K562 (cell line): ENCODE measurements around the gene PCF11. TPM values are rescaled to one million over a fixed set of nuclear protein-coding genes. Genes with fewer than 3 reads are reported as not detected.

Source experiments
- ATAC-seq: fragments of 200-7000 bp; cut with Tn5 transposase; 3 replicates; pipeline ENCODE4 v1.9.1; 2020; ENCODE audit warnings: moderate library complexity
- BruUV-seq: library from RNA; stranded (reverse); fragments of 400-500 nt; replicated peaks from 2 replicates; lab custom pipeline; 2021; lab: Mats Ljungman, UMichigan
- CTCF ChIA-PET: fragments of 300-600 bp; formaldehyde crosslinking; extraction: SDS; loops from one replicate; lab custom pipeline; 2021; ENCODE audit warnings: low intra/inter-chr PET ratio; lab: Yijun Ruan, JAX
- POLR2A ChIA-PET: fragments of 300-600, 350-650 bp; sonication (Branson Sonifier 250); formaldehyde crosslinking; extraction: SDS; loops from one replicate; lab custom pipeline; 2021; ENCODE audit warnings: antibody characterized with exemption, inconsistent platforms; lab: Yijun Ruan, JAX
- DNase-seq, 4 experiments: peaks; one replicate each; pipeline versions ENCODE4 v3.0.0 to v3.0.0-alpha.2; 2011 to 2018; ENCODE audit warnings: low spot score in 3 of 4, mixed read lengths in 3 of 4; ENCODE audit errors: extremely low read depth in 1 of 4
- FAIRE-seq: peaks from 2 replicates; lab custom pipeline; 2011; peaks lifted over from hg19 to GRCh38; lab: Jason Lieb, UNC
- H2AFZ ChIP-seq: 2 replicates; pipeline ENCODE4 v1.6.0; 2011; ENCODE audit warnings: low read depth, low read length, control low read depth, inconsistent platforms
- H3K27ac ChIP-seq: fragments of 200-600 bp; 3 replicates; pipeline ENCODE4 v1.8.0; 2011; ENCODE audit warnings: low read depth, mild to moderate bottlenecking, control low read depth, inconsistent platforms, low read length, moderate library complexity, mixed read lengths; ENCODE audit errors: extremely low read depth
- H3K27me3 ChIP-seq, 2 experiments: fragments of 300-600 bp in 1 of 2; 2 replicates in 1 of 2; 3 replicates in 1 of 2; pipeline versions ENCODE4 v1.6.0 to v1.8.0; 2011; ENCODE audit warnings: inconsistent platforms in 2 of 2, low read length in 2 of 2, mild to moderate bottlenecking in 1 of 2, mixed read lengths in 1 of 2, moderate library complexity in 1 of 2; ENCODE audit not compliant: control insufficient read depth in 2 of 2, insufficient read depth in 2 of 2
- H3K36me3 ChIP-seq: fragments of 300-600 bp; 3 replicates; pipeline ENCODE4 v1.8.0; 2011; ENCODE audit warnings: mild to moderate bottlenecking, low read length, inconsistent platforms; ENCODE audit not compliant: control insufficient read depth, insufficient read depth
- H3K4me1 ChIP-seq, 2 experiments: fragments of 200-600 bp in 1 of 2; replicated peaks in 1 of 2; 2 replicates in 1 of 2; 3 replicates in 1 of 2; pipeline versions ENCODE4 v1.5.1 to v1.8.0; 2011; ENCODE audit warnings: inconsistent platforms in 2 of 2, low read length in 2 of 2, mild to moderate bottlenecking in 1 of 2, mixed read lengths in 1 of 2, moderate library complexity in 1 of 2; ENCODE audit not compliant: control insufficient read depth in 2 of 2, insufficient read depth in 2 of 2
- H3K4me2 ChIP-seq: 2 replicates; pipeline ENCODE4 v1.6.1; 2011; ENCODE audit warnings: low read length, control low read depth, inconsistent platforms, mixed read lengths; ENCODE audit not compliant: insufficient read depth
- H3K4me3 ChIP-seq: fragments of 200-600 bp; sonication (generic), shearing (Covaris generic); 2 replicates; pipeline ENCODE4 v1.5.1; 2016; ENCODE audit warnings: control low read depth, inconsistent platforms
- H3K79me2 ChIP-seq: fragments of 200-600 bp; 3 replicates; pipeline ENCODE4 v1.8.0; 2011; ENCODE audit warnings: low read length, inconsistent platforms; ENCODE audit not compliant: control insufficient read depth, insufficient read depth
- H3K9ac ChIP-seq, 2 experiments: 2 replicates each; pipeline versions ENCODE4 v1.6.0 to v1.6.1; 2011; ENCODE audit warnings: low read depth in 2 of 2, low read length in 2 of 2, control low read depth in 1 of 2, inconsistent platforms in 1 of 2, mild to moderate bottlenecking in 1 of 2, mixed read lengths in 1 of 2; ENCODE audit not compliant: insufficient read depth in 1 of 2
- H3K9me1 ChIP-seq: one replicate; pipeline ENCODE4 v1.6.0; 2011; ENCODE audit warnings: inconsistent platforms, mild to moderate bottlenecking, low read length, moderate library complexity; ENCODE audit not compliant: control insufficient read depth, insufficient read depth
- H3K9me3 ChIP-seq: replicated peaks from 2 replicates; pipeline ENCODE4 v1.5.1; 2011; ENCODE audit warnings: low read depth, low read length, inconsistent platforms; ENCODE audit not compliant: control insufficient read depth, insufficient read depth
- H4K20me1 ChIP-seq: replicated peaks from 2 replicates; pipeline ENCODE4 v1.6.1; 2011; ENCODE audit warnings: low read length, inconsistent platforms, mixed read lengths; ENCODE audit not compliant: control insufficient read depth, insufficient read depth
- EP400 ChIP-seq: fragments of 450-650 bp; IDR thresholded peaks from 2 replicates; pipeline ENCODE4 v1.6.1; 2017; ENCODE audit warnings: antibody characterized with exemption, mild to moderate bottlenecking, moderate library complexity
- MTA1 ChIP-seq: fragments of 450-650 bp; IDR thresholded peaks from 2 replicates; pipeline ENCODE4 v1.6.1; 2017; ENCODE audit warnings: borderline replicate concordance
- NFATC3 ChIP-seq: fragments of 450-650 bp; IDR thresholded peaks from 2 replicates; pipeline ENCODE4 v1.6.1; 2017; ENCODE audit warnings: mild to moderate bottlenecking
- PML ChIP-seq: IDR thresholded peaks from 2 replicates; pipeline ENCODE4 v1.6.1; 2012; ENCODE audit warnings: low read length, inconsistent platforms
- RFX1 ChIP-seq: fragments of 450-650 bp; IDR thresholded peaks from 2 replicates; pipeline ENCODE4 v1.6.1; 2016; ENCODE audit warnings: mild to moderate bottlenecking, moderate library complexity
- SIN3A ChIP-seq, 2 experiments: fragments of 150-350 bp in 1 of 2; IDR thresholded peaks; 2 replicates each; pipeline ENCODE4 v1.6.1; 2011 to 2016; ENCODE audit warnings: borderline replicate concordance in 2 of 2, low read depth in 2 of 2, low read length in 2 of 2, mild to moderate bottlenecking in 2 of 2, moderate library complexity in 2 of 2; ENCODE audit not compliant: control insufficient read depth in 1 of 2
- ZNF263 ChIP-seq: sonication (generic); formaldehyde crosslinking; IDR thresholded peaks from 2 replicates; pipeline ENCODE4 v1.8.0; 2022; ENCODE audit warnings: mild to moderate bottlenecking, missing genetic modification reagents, borderline replicate concordance
- ZSCAN32 ChIP-seq: fragments of 450-650 bp; formaldehyde crosslinking; IDR thresholded peaks from 2 replicates; pipeline ENCODE4 v1.4.0; 2020; ENCODE audit warnings: mild to moderate bottlenecking, moderate library complexity
- WGBS: fragments of 100-300 bp; shearing (Covaris generic); methylation state at CpG from one replicate; pipeline ENCODE4 v1.1.6; 2016; ENCODE audit warnings: low coverage, mixed read lengths; ENCODE audit not compliant: insufficient coverage; ENCODE audit errors: missing lambda C conversion rate; 5-methylcytosine and 5-hydroxymethylcytosine counted together
- in situ Hi-C: fragments of 300-500 bp; cut with MboI; formaldehyde crosslinking; loops from 4 replicates; pipeline ENCODE4 v1.15.0; 2018; ENCODE audit warnings: inconsistent platforms, mixed read lengths
- intact Hi-C: fragments of 100-400 bp; cut with micrococcal nuclease; formaldehyde crosslinking; loops from 2 replicates; pipeline ENCODE4 v1.14.2; 2022
- polyA plus RNA-seq, 8 experiments: library from polyadenylated mRNA; depleted of rRNA in 4 of 8; stranded (reverse) in 5 of 8; unstranded in 3 of 8; fragments of >200 nt; fragmentation: Nextera tagmentation in 2 of 8; fragmentation: Illumina TruSeq in 1 of 8; extraction: Ambion mirVana in 2 of 8; extraction: Trizol in 1 of 8; gene quantifications; 2 replicates each; pipeline versions ENCODE4 v1.2.1 to v1.2.3, GENCODE V29; 2011 to 2014; ENCODE audit warnings: inconsistent platforms in 1 of 8, missing spikeins in 1 of 8
- total RNA-seq, 7 experiments: library from RNA; depleted of rRNA in 6 of 7; stranded (reverse); fragments of >200 nt in 6 of 7; fragmentation: Illumina TruSeq in 2 of 7; extraction: Trizol in 2 of 7; gene quantifications; 2 replicates each; pipeline versions ENCODE4 v1.2.1 to v1.2.3, GENCODE V29; 2011 to 2021; ENCODE audit warnings: low replicate concordance in 1 of 7
- TF ChIP-seq, protein P1 (sequence below): sonication (generic); formaldehyde crosslinking; IDR thresholded peaks from 2 replicates; pipeline ENCODE4 v1.8.0; 2022; ENCODE audit warnings: missing genetic modification reagents, mild to moderate bottlenecking, moderate library complexity, borderline replicate concordance
- TF ChIP-seq, protein P2 (sequence below): fragments of 250-450 bp; sonication (Bioruptor Pico); IDR thresholded peaks from 2 replicates; pipeline ENCODE4 v1.4.0; 2020; ENCODE audit warnings: mild to moderate bottlenecking, moderate library complexity

Gene PCF11
- total and polyA plus RNA-seq, 9 of the 15 experiments (the other 6 are each of a cell fraction or from before 2014, with no cell fraction given): 9.3 to 91.6 (median 54.4) TPM

DNA sequence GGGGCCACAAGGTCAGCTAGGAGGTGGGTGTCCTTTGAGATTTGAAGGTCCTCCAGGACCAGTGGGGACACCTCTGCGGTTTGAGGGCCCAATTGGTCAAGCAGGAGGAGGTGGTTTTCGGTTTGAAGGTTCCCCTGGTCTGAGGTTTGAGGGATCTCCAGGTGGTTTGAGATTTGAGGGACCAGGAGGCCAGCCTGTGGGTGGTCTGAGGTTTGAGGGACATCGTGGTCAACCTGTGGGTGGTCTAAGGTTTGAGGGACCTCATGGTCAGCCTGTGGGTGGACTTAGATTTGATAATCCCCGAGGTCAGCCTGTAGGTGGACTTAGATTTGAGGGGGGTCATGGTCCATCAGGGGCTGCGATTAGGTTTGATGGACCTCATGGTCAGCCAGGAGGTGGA, 11.8 kb downstream of the PCF11 start:
- Histone ChIP-seq H4K20me1 (peaks cover 12% of the 10 kb centered on the region), H3K4me3 (no peak overlapping the region), H3K9ac (no peak overlapping the region), H3K9me1 (no peaks in the 10 kb centered on the region), H3K4me2 (peak overlapping the region; percentile 3; the same call in 1 of the 2 replicates), H2AFZ (no peak overlapping the region), H3K27ac (no peak overlapping the region), H3K27me3 (no peaks in the 10 kb centered on the region), H3K9me3 (0 out of 2 replicates have a peak, but pooled peaks cover 3% of the 10 kb centered on the region), H3K79me2 (peaks cover 99% of the 10 kb centered on the region), H3K4me1 (peaks cover 0 to 2% of the 10 kb centered on the region in 2 experiments; a peak in 2 of 5 replicates), H3K36me3 (peaks cover 97% of the 10 kb centered on the region)
- DNase-seq (no peak), FAIRE-seq (no peak), ATAC-seq (no peak; the same call in 2 of the 3 replicates)
- ChIA-PET POLR2A (interaction anchor here (1.3 to 2.6 kb wide), 3 partner anchors 9 to 25 kb away, joined by 3 to 13 read pairs (median 4); partner anchors contain the start of gene ANKRD42), CTCF (no interaction called here)
- TF ChIP-seq, protein P1, sequence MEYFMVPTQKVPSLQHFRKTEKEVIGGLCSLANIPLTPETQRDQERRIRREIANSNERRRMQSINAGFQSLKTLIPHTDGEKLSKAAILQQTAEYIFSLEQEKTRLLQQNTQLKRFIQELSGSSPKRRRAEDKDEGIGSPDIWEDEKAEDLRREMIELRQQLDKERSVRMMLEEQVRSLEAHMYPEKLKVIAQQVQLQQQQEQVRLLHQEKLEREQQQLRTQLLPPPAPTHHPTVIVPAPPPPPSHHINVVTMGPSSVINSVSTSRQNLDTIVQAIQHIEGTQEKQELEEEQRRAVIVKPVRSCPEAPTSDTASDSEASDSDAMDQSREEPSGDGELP (CRISPR knock-in tag): no peak
- TF ChIP-seq PML: 0 out of 2 replicates have a peak, but pooled peaks have one; percentile 9
- in situ Hi-C loops: no loop called here
- BruUV-seq: no TSS peak
- WGBS: 90% methylated on average over 5 of the region's 5 CpGs
- intact Hi-C loops: no loop called here

DNA sequence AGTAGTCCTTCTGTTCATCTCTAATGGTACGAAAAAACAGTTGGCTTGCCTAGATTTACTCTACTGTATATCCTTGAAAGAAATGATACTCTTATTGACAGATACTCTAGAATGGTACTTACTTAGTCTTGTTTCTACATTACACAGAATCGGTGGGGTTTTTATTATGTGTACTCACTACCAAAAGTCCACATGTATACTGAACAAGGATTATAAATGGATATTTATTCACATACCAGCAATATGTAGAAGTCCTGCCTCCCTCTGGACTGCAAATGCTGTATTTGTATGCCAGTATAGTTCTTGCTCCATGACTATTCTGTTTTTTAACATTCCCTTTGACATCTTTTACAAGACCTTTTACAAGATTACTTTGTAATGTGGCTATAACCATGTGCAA, 13.9 kb downstream of the PCF11 start:
- Histone ChIP-seq H3K27ac (no peak overlapping the region), H3K4me1 (peaks cover 0 to 2% of the 10 kb centered on the region in 2 experiments; a peak in 2 of 5 replicates), H3K36me3 (peaks cover 95% of the 10 kb centered on the region), H4K20me1 (peaks cover 12% of the 10 kb centered on the region), H3K4me2 (peak overlapping the region; percentile 9), H3K79me2 (peaks cover 99% of the 10 kb centered on the region), H2AFZ (no peak overlapping the region), H3K9me1 (no peaks in the 10 kb centered on the region), H3K27me3 (no peaks in the 10 kb centered on the region), H3K4me3 (no peak overlapping the region), H3K9me3 (no peaks in the 10 kb centered on the region), H3K9ac (no peak overlapping the region; a peak in 1 of 4 replicates)
- CTCF ChIA-PET: no interaction called here
- FAIRE-seq (peak; percentile 6), ATAC-seq (no peak; the same call in 2 of the 3 replicates), DNase-seq (no peak)
- POLR2A ChIA-PET: no interaction called here
- in situ Hi-C loops: no loop called here
- BruUV-seq: no TSS peak
- WGBS: 53% methylated on average over 2 of the region's 2 CpGs
- intact Hi-C loops: no loop called here
- TF ChIP-seq, protein P2, sequence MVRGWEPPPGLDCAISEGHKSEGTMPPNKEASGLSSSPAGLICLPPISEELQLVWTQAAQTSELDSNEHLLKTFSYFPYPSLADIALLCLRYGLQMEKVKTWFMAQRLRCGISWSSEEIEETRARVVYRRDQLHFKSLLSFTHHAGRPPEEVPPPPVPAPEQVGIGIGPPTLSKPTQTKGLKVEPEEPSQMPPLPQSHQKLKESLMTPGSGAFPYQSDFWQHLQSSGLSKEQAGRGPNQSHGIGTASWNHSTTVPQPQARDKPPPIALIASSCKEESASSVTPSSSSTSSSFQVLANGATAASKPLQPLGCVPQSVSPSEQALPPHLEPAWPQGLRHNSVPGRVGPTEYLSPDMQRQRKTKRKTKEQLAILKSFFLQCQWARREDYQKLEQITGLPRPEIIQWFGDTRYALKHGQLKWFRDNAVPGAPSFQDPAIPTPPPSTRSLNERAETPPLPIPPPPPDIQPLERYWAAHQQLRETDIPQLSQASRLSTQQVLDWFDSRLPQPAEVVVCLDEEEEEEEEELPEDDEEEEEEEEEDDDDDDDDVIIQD (CRISPR knock-in tag): no peak
- no peak for TF ChIP-seq ZNF263
- TF ChIP-seq SIN3A (IDR thresholded peaks at IDR 0.05; ENCODE audit: borderline replicate concordance in 2 of 2, control insufficient read depth in 1 of 2, low read depth in 2 of 2, low read length in 2 of 2): no peak
- no peak for TF ChIP-seq RFX1
- TF ChIP-seq ZSCAN32 (CRISPR knock-in tag): no peak
- TF ChIP-seq NFATC3: no peak
- no peak for TF ChIP-seq EP400
- no peak for TF ChIP-seq MTA1
